ENCODE results near the gene POU6F1. TPM values are rescaled to one million over a fixed set of nuclear protein-coding genes. Genes with fewer than 3 reads are reported as not detected.

POU6F1 gene
- total RNA-seq, 4 donors from 2014 or later: 5.8 to 14.8 (median 8.5) TPM

- ATAC-seq (ENCODE audit: low FRiP score) (no peak), DNase-seq (ENCODE audit: low spot score) (no peak)
- TF ChIP-seq CTCF (IDR thresholded peaks at IDR 0.05): no peak
Measured at GRCh38 chr12:51242120-51242519, 24.3 kb upstream of the POU6F1 start.

- DNase-seq (ENCODE audit: low spot score): no peak
- no peak for TF ChIP-seq CTCF (IDR thresholded peaks at IDR 0.05)
- ATAC-seq (ENCODE audit: low FRiP score): no peak
Measured at GRCh38 chr12:51240971-51241370, 23.1 kb upstream of the POU6F1 start.

GRCh38 chr12:51238510-51239334, 20.9 kb upstream of the POU6F1 start, which contains the start of gene DAZAP2:
Gene DAZAP2, plus strand, starts transcription at chr12:51238826. Its CDS starts 82 bp downstream, at chr12:51238908.
- DNase-seq (ENCODE audit: low spot score): peak; percentile 89
- peak; percentile 98 for ATAC-seq (ENCODE audit: low FRiP score)
- TF ChIP-seq CTCF (IDR thresholded peaks at IDR 0.05): no peak

GRCh38 chr12:51238037-51238509, 20.2 kb upstream of the POU6F1 start:
- no peak for TF ChIP-seq CTCF (IDR thresholded peaks at IDR 0.05)
- ATAC-seq (ENCODE audit: low FRiP score): no peak
- no peak for DNase-seq (ENCODE audit: low spot score)

GRCh38 chr12:51234530-51234929, 16.7 kb upstream of the POU6F1 start:
- DNase-seq (ENCODE audit: low spot score): no peak
- ATAC-seq (ENCODE audit: low FRiP score): no peak
- TF ChIP-seq CTCF (IDR thresholded peaks at IDR 0.05): no peak

GRCh38 chr12:51232642-51233041, 14.8 kb upstream of the POU6F1 start:
- DNase-seq (ENCODE audit: low spot score) (no peak), ATAC-seq (ENCODE audit: low FRiP score) (no peak)
- TF ChIP-seq CTCF (IDR thresholded peaks at IDR 0.05): no peak

Measured in omental fat pad (tissue), 4 donors.